CD4-positive, alpha-beta T cell treated with Interleukin-21 for 1 hour (primary cell): ENCODE measurements around the gene CES2.
"Not testable (repeated sequence)": the region's sequence is repeated elsewhere in the genome, so short reads cannot be mapped to it uniquely, and the experiment has no call there.

Source experiments
- DNase-seq: peaks from one replicate; pipeline ENCODE4 v3.0.0-alpha.2; 2020

CES2 gene

DNA sequence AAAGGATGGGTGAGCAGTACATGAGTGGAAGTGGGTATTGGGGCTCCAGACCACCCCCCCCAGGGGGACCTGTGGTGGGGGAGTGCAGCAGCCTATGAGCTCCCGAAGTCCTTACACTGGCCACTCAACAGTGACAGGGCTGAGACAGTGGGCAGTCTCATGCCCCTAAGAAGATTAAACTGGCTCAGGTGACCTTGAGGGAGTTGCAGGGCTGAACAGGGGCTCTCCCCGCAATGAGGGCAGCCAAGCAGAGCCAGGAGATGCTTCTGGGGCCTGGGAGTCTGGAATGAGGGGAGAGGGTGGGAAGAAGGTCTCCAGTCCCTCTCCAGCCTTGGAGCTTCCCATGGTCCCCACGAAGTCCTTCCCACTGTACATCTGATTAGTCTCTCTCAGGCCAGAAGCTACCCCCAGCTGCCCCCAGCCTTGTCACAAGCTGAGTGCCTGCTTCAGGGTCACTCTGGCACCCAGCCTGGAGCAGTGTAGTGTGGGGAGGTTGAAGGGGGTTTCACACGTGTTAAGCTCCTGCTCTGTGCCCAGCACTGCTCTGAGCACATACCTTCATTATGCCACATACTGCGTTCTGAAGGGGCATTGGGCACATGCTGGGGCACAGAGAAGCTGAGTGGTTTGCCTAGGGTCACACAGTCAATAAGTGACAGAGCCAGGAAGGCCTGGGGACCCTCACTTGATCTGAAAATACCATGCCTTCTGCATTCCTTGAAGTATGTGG is 15.6 kb upstream of the CES2 start:
- no peak for DNase-seq

DNA sequence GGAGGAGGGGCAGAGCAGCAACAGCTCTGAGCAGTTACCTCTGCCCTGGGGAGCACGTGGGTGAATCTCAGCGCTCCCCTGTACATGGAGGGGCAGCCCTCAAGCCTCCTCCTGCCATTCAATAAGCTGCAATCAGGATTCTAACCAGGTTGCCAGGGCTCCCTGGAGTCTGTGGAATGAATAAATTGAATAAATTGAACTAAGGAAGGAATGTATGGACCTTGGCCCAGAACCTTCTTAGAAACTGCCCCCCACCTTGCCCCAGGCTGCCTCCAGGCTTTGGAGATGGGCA is 15.1 kb upstream of the CES2 start:
- no peak for DNase-seq

GRCh38 chr16:66920924-66921680 is 14.2 kb upstream of the CES2 start:
- no peak for DNase-seq

DNA sequence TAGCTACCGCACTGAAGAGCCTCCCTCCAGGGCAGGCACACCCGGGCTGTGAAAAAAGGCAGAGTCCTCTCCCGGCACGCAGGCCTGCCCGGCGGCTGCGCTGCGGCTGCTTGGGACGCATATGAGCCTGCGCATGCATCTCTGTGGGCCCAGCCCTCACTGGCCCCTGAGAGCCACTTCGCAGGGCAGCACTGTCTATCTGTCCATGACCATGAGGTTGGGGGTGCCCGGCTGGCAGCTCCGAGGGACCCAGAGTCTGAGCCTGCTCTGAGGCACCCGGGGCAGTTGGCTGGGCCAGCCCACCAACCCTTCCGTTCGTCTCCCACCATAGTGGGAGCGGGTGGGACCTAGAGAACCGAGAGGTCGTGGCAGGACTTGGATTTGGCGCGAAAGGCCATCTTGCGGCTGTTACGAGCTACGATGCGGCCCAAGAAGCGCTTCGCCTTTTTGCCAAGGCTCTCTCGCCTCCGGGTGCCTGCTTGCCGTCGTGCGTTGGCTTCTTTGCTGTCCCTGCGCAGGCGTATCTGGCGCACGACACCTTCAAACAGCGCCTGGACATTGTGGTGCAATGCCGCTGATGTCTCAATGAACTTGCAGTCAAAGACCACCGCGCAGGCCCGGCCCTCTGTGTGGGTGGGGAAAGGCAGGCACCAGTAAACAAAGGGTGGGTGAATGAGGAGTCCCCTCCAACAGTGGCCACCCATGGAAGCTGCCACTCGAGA is 13.4 kb upstream of the CES2 start:
- no peak for DNase-seq

- no peak for DNase-seq
These were observed 12.0 kb upstream of the CES2 start for GRCh38 chr16:66923247-66923731.

DNA sequence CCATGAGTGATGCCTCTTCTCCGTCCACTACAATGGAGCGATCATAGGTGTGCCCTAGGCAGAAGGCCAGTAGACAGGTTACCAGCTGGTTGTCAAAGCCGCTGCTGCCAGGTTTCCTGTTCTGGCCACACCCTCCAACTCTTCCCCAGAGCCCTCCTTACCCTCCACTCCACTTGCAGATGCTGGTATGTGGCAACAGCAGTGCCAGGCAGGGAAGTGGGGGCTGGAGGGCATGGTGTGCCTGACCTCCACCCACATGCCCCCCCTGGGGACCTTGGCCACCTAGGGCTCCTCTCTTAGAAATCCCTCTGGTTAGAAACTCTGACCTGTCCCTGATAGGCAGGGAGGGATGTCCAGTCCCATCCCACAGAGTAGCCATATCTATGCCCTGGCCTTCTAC is 11.4 kb upstream of the CES2 start:
- DNase-seq = no peak

- peak; percentile 32 for DNase-seq
These were observed 10.6 kb upstream of the CES2 start for GRCh38 chr16:66924527-66925321.

GRCh38 chr16:66925322-66925840 is 9.9 kb upstream of the CES2 start, which contains the start of gene RRAD:
Gene RRAD (minus strand): TSS chr16:66925535. CDS start chr16:66925179, 356 bp downstream.
- peak; percentile 25 for DNase-seq

DNA sequence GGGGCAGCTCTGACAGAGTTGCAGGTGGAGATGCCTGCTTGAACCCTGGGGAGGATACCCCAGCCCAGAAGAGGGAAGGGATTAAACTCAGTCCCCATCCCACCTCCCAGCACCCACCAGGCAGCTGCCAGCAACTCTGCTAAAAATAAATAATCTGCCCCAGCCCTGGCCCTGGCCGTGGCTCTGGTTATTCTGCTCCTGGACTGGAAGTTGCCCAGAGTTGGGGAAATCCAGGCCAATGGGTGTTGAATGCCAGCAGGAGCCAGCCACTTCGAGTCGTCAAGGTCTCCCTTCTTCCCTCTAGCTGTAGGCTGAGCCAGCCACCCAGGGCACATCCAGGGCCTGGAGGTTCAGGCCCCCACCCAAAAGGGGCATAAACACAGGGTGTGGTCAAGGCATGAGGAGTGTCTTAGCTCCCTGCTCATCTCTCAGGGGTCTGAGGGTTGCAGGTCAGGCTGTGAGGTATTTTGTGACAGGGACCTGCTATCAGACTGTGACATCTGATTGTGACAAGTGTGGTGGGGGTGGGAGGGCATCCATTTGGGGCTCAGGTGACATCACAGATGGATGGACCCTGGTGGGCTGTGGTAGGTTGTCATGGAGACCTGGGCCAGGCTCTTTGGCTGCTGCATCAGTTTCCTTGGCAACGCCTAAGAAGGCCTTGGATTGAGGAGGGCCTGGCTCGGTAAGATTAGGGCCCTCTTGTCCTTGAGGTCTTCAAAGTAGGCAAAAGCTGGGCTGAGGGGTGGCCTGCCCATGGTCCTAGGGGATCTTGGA is 9.0 kb upstream of the CES2 start:
- no peak for DNase-seq

DNA sequence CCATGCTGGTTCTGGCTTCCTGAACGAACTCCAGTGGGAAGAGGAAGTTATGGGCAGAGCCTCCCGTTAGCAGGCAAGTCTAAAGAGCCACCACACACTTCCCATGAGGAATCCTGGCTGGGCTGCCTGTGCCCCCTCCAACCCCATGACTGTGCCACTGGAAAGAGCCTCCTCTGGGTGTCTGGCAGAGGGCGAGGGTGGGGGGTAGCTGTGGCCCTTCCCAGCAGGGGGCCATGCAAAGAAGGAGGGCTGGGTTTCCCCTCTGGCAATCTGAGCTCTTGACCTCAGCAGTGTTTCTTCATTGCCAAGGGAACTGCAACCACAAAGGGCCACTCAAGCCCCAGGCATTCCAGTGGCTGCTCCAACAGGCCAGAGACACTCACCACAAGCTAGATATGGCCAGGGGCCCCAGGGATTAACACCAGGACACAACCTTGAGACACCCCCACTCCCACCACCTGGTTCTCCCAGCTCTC is 8.3 kb upstream of the CES2 start:
- no peak for DNase-seq

DNA sequence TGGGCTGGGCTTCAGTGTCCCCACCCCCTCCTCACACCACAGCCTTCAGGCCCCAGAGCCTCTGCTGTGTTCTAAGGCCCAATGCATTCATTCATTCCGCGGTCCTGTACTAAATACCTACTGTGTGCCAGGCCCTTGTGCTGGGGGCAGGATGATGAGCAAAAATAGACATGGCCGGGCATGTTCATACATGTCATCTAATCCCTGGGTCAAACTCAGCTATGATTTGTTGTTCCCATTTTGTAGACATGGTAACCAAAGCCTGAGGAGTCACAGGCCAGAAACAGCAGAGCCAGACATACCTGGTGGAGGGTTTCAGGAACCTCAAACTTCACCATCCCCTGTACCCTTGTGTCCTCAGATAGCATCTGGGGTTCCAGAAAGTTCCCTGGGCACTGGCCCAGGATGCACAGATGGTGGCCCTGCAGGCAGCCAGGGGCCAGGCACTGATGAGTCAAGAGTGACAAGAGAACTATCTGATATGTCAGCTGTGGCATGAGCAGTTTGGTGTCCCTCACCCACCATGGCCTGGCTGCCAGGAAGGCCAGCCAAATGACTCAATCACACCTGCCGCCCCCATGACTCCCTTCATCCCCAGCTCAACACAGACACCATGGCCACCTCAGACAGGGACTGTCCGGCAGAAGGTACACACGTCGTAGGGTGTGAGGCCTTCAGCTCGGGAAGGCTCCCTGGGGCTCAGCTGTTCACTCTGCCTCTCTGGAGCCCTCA is 7.2 kb upstream of the CES2 start:
- no peak for DNase-seq

- peak; percentile 31 for DNase-seq
These were observed 6.5 kb upstream of the CES2 start for GRCh38 chr16:66928702-66929388.

DNA sequence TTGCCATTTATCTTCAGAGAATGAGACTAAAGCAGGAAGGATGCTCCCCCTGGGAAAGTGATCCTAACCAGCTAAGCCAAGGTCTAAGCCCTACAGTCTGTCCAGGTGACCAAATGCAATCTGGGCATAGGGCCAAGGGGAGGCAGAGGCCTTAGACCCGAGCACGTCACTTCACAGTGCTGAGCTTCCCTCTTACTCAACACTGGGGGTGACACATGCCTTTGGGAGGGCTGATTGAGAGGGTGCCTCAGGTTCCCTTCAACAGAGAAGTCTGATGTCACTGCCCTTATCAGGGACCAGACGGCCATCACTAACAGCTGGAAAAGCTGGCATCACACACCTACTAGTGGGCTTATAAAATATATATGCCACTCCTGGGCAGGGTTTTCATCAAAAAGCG is 5.1 kb upstream of the CES2 start:
- DNase-seq = no peak

DNA sequence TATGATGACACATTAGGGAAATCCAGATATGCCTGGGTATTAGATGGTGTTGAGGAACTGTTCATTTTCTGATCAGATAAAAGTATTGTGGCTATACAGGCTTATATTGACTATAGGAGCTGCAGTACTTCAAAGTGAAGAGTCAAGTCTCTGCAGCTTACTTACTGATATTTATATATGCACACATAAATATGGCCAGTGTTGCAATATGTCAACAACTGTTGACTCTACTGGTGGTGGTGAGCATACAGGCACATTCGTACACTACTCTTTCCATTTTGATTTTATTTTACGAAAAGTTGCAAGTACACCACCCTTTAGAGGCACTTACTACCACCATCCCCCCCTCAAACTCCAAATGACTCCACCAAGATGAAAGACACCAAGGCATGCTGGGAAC is 3.7 kb upstream of the CES2 start:
- no peak for DNase-seq

DNA sequence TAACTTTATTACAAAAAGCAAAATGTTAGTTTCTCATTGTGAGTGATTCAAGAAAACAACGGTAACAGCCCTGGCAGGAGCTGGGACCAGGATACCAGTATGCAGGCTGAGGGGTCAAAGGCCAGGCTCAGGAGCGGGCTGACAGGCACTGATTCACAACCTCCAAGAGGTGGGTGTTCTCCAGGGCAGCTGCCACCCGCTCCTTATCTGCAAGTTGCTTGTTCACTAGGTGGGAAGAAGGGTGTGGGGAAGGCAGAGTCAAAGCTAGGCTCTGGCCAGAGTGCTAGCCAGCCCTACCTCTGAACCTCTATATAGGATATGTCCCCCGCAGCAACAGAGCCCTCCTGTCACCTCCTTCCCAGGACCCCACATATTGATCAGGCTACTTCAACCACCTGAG is 3.2 kb upstream of the CES2 start:
- DNase-seq = no peak

DNA sequence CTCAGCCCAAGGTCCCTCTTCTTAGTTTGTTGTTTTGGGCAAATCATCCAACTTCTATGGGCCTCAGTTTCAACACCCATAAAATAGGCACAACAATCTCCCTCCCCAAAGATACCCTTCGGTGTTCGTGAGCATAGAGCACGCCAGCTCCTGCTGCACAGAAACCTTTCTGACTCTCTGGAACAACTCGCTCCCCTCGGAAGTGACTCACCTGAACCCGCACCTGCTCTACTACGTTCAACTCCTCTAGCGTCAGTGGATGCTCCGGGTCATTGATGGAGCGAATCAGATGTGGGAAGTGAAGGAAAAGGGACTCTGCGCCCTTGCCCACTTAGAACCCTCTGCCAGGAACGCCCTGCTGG is 1.6 kb upstream of the CES2 start:
- no peak for DNase-seq

DNA sequence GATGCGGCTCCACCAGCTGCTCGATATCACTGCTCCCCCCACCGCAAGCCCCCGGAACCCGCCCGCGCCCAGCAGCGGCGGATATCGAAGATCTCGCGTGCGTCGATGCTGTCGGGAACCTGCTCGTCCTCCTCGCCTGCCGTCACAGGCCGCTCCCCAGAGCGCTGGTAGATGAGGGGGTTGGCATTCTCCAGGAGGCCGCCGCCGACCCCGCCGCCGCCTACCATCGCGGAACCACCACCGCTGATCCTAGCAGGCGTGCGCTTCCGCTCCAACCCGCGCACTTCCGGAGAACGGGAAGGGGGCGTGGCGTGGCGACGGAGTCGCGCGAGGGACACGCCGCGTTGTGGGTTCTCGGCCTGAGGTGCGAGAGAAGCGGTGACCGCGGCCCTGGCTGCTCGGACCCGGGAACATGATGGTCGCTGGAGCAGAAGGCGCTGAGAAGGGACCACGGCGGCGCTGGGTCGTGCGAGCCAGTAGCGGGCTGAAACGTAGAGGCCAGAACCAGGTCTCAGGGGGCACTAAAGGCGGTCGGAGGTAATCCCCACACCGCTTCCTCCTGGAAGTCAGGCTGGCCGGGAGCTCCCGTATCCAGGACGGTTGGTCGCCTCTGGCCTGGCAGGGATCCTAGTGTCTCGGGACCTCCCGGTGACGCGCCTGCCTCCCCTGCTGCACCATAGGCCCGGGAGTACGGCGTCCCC is 1.0 kb upstream of the CES2 start, which contains the start of gene CIAO2B:
TSS of gene CIAO2B (minus strand) at position 265 of the 701 bp plus-strand sequence. CDS start at position 227, 38 bp downstream.
- DNase-seq = peak; percentile 89

- DNase-seq = not testable (repeated sequence)
These were observed 440 bp upstream of the CES2 start for GRCh38 chr16:66934839-66935313.

DNA sequence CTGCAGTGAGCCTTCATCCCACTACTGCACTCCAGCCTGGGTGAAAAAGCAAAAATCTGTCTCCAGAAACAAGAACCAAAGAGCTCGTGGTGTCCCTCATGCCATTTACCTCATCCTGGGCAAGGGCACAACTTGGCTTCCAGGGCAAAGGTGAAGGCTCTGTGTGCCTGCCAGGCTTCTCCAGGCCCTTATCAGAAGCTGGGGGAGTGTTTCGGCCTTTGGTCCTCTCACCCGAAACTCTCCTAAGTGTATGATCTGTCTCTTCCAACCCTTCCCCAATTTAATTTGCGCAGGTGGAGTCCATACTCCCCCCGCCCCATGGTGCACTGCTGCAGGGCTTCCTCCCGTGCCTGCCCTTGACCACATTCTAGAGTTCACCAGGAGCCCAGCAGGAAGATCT is 1.1 kb downstream of the CES2 start:
- DNase-seq = no peak
